Measurements from ENCODE around the gene NPSR1.

NPSR1 gene

GRCh38 chr7:34723866-34724490 is 66.0 kb downstream of the NPSR1 start:
- DNase-seq = no peak

DNA sequence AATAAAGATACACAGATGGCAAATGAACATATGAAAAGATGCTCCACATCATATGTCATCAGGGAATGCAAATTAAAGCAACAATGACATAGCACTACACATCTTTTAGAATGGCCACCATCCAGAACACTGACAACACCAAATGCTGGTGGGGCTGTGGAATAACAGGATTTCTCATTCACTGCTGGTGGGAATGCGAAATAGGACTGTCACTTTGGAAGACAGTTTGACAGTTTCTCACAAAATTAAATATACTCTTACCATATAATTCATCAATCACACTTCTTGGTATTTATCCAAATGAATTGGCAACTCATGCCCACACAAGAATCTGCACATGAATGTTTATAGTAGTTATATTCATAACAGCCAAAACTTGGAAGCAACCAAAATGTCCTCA is 68.2 kb downstream of the NPSR1 start:
- no peak for DNase-seq

DNA sequence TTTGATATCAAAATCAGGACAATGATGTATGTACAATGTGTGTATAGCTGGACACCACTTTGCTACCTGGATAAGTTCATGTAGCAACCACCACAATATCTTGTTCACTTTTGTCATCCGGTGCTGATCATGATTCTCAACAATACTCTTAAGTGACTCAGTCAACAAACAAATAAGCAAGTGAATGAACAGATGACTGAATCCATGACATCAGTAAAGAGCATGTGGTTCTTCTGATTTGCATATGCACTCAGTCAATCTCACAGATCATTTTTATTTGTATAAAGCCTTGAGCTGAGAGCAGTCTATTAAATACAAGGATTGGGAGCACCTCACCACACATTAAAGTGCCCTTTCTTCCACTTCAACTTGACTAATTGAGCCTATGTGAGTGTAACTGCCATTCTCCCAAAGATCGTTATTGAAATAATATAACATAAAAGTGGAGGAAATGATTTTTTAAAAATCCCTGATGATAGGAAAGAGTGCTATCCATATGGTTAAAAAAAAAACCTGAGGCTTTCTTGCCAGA is 69.5 kb downstream of the NPSR1 start:
- no peak for DNase-seq

DNA sequence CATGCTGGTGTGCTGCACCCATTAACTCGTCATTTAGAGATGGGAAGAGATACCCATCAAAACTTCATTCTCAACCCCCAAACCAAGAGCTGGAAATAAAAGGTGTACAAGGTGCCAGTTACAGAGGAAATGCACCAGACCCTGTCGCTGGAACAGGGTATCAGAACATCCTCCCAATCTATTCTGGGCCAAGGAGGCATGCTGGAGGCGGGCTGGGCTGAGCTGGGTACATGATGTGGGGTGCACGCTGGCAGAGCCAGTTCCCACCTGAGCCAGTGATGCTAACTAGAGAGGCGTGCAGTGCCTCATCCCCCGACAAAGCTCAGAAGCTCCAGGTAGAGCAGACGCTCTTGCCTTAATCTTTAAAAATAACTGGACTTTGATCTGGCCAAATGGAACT is 70.1 kb downstream of the NPSR1 start:
- DNase-seq = no peak

- DNase-seq = no peak
These were observed 76.8 kb downstream of the NPSR1 start for GRCh38 chr7:34734771-34735170.

DNA sequence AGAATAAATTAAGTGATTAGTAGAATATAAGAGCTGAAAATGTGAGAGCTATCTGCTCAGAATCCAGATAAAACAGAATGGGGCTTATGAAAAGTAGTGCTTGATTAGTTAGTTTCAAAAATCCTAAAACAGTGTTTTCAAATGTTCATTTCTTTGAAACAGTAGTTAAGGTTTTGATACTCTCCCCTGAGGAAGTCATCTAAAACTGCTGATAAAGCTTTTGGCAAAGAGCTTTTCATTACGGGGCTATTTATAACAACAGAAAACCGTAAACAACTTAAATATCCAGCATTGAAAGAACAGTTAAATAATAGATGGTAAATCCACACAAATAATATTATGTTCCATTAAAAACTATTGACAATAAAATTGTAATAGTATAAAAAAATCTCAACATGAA is 77.5 kb downstream of the NPSR1 start:
- DNase-seq = no peak

- no peak for DNase-seq
These were observed 81.8 kb downstream of the NPSR1 start for GRCh38 chr7:34739651-34740300.

- no peak for DNase-seq
These were observed 82.8 kb downstream of the NPSR1 start for GRCh38 chr7:34740840-34741239.

DNA sequence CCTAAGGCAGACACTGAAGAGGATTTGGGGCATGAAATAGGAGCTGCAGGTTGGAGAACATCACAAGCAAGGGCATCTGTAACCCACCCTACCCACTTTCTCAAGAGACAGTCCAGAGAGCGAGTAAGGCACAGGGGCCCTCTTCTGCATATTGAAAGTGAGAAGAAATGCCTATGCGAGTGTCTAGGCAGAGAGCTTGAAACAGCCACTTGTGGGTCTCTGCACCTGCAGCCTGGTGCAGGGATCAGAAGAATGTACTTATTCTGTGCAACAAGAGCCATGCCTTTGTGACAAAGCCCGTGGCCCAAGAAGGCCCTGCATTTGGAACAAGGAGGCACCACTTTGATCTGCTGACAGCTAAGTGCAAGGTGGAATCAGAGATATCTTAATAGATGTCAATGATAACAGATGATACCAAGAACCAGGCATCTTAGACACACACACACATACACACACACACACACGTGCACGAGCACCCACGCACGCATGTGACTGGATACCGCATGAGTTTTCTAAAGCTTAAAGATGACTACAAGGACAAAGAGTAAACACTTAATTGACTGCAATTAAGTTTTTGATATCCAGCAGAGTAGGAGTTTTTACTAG is 89.3 kb downstream of the NPSR1 start:
- no peak for DNase-seq

DNA sequence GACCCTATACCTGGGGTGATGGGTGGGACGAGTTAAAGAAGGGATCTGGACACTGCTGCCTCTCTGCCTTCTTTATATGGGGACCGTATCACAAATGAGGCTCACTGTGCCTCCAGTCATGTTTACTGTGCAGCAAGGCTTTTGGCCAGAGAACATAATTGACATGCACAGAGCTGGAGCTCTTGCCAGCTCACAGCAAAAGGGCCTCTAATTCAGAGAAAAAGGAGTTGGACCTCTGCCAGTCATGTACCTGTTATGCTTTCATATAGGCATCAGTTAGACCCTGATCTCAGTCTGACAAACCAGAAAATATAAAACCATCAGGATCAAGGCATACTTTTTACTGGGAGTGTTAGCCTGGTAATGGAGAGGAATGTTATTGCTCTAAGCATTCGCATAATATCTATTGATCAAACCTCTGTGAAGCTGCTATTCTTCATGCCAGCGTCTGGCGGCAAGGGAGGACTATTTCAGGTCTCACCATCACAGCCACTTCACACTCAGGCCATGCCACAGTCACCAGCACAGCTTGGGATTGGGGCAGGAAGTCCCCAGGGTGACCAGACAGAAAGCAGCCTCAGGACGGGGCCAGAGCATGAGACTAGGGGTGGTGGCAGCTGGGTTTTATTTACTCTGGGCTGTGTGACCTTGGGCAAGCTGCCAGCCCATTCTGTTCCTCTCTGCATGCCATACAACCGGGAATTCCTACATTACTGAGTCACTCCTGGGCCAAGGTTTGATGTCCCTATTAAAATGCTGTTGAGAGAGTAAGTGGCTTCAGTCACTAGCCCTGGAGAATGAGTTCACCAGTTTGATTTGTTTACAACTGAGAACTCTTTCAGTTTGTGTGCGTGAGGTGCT is 90.1 kb downstream of the NPSR1 start:
- DNase-seq = no peak

DNA sequence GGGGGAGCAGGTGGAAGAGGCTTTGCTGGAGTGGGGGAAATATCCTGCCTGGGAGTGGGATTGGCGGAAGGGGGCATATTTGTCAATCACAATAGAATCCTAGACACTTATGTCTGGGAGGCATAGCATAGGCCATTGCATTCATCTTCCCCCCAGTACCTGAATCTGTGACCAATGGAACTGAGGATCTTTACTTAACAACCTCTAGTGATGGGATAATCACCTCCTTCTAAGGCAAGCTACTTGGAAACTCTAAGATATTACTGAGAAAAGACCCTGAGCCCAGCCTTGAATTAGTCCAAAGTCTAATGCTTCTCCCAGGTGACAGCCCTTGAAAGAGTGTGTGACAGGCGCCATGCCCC is 90.7 kb downstream of the NPSR1 start:
- DNase-seq = no peak

DNA sequence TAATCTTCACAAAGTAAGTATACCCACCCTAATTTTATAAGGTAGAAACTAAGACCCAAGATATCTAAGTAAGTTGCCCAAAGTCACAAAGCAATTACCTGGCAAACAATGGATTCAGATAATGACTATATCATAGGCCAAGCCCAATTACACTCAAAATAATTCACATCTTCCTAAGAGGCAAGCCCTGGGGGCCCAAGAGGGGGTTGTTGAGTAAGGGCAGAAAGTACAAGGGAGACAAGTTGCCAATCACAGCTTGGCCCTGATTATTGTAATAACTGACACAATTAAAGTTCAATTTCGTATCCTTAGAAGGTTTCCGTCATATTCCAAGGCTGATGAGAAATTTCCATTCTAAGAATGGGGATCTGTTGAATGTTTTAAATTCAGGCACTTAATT is 91.4 kb downstream of the NPSR1 start:
- no peak for DNase-seq

- no peak for DNase-seq
These were observed 92.2 kb downstream of the NPSR1 start for GRCh38 chr7:34750209-34750608.

- DNase-seq = no peak
These were observed 92.6 kb downstream of the NPSR1 start for GRCh38 chr7:34750636-34751035.

- DNase-seq = no peak
These were observed 94.0 kb downstream of the NPSR1 start for GRCh38 chr7:34751725-34752643.

- DNase-seq = no peak
These were observed 94.9 kb downstream of the NPSR1 start for GRCh38 chr7:34752929-34753328.

- no peak for DNase-seq
These were observed 97.0 kb downstream of the NPSR1 start for GRCh38 chr7:34755008-34755407.

DNA sequence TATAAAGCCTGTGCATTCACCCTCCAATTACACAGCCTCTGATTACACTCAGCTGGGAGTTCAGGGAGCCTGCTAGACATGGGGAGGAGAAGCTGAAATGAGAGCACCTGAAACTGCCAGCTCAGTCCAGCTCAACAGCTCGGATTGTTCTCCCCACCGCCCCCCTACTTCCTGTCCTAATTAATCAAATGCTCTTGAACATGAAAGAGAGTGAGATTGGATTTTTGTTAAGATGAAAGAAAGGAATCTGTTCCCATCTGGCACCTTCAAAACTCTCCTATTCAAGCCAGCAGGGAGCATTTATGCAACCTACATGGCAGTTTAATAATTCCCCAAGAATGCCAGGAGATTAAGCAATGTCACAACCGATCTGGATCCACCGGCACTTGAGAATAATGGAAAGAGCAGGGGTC is 98.0 kb downstream of the NPSR1 start:
- DNase-seq = no peak

DNA sequence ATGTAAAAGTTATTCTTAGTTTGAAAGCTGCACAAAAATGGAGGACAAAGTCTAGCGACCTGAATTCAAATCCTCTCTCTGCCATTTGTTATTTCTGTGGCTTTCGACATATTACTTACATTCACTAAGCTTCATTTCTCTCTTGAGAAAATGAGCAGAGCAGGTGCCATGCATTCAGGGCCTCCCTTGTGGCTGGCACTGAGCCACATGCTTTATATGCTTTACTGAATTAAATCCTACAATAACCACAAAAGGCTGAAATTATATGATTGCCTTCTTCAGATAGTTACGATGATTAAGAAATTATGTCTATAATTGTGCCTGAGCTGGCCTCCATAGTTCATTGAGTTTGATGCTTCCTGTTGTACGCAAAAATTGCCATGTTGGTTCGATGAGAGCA is 98.7 kb downstream of the NPSR1 start:
- DNase-seq = no peak

DNA sequence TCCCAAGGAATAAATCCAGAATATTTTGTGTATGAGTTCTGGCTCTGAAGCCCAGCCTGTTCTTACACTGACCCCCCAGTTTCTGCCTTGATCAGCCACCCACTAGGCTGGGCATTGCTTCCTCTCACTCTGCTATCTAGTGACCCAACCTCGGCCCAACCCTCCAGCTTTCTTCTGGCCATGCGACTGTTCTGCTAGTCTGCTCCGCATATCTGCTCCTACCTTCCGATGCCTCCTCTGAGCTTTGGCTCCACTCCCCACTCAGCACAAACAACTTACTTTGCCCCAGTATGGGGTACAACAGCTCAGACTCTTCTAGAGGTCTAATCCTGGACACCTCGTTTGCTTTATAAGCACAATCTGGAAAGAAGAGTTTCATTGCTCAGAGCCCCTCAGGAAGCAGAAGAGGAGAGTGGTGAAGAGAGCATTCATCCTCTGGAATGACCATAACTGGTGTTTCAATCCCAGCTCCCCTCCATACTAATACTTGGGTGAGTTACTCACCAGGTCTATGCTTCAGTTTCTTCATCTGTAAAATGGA is 99.6 kb downstream of the NPSR1 start:
- no peak for DNase-seq

- no peak for DNase-seq
These were observed 100.1 kb downstream of the NPSR1 start for GRCh38 chr7:34758111-34758601.

All from activated gamma-delta T cell treated with Interleukin-2 at 50 U/mL for 16 hours (primary cell).